RPMI8226 (cell line): ENCODE results near the gene PDRG1.
"Not testable (repeated sequence)": the region's sequence is repeated elsewhere in the genome, so short reads cannot be mapped to it uniquely, and the experiment has no call there.

Experiments used
- DNase-seq: peaks from one replicate; pipeline ENCODE4 v3.0.0-alpha.2; 2015

Gene PDRG1

GRCh38 chr20:31925631-31926030 lies 26.2 kb downstream of the PDRG1 start:
- no peak for DNase-seq

- DNase-seq: no peak
Observed at GRCh38 chr20:31924561-31924960, 27.3 kb downstream of the PDRG1 start.

- DNase-seq: no peak
Observed at GRCh38 chr20:31923388-31924331, 28.2 kb downstream of the PDRG1 start.

GRCh38 chr20:31922588-31922987 lies 29.3 kb downstream of the PDRG1 start:
- DNase-seq: no peak

- no peak for DNase-seq
Observed at GRCh38 chr20:31922181-31922580, 29.7 kb downstream of the PDRG1 start.

GRCh38 chr20:31921480-31921879 lies 30.4 kb downstream of the PDRG1 start:
- DNase-seq: not testable (repeated sequence)

GRCh38 chr20:31920275-31920855 lies 31.5 kb downstream of the PDRG1 start:
- no peak for DNase-seq

GRCh38 chr20:31919410-31920155 lies 32.3 kb downstream of the PDRG1 start:
- DNase-seq: no peak

- no peak for DNase-seq
Observed at GRCh38 chr20:31918466-31919105, 33.3 kb downstream of the PDRG1 start.

- peak; percentile 75 for DNase-seq
Observed at GRCh38 chr20:31917962-31918412, 33.9 kb downstream of the PDRG1 start.

- DNase-seq: no peak
Observed at GRCh38 chr20:31916708-31917107, 35.1 kb downstream of the PDRG1 start.

GRCh38 chr20:31915491-31916280 lies 36.2 kb downstream of the PDRG1 start:
- DNase-seq: no peak

- no peak for DNase-seq
Observed at GRCh38 chr20:31914170-31914569, 37.7 kb downstream of the PDRG1 start.

GRCh38 chr20:31913431-31914157 lies 38.3 kb downstream of the PDRG1 start:
- no peak for DNase-seq

- DNase-seq: no peak
Observed at GRCh38 chr20:31910071-31910803, 41.6 kb downstream of the PDRG1 start.

- no peak for DNase-seq
Observed at GRCh38 chr20:31909253-31910070, 42.4 kb downstream of the PDRG1 start.

- DNase-seq: no peak
Observed at GRCh38 chr20:31908424-31908823, 43.4 kb downstream of the PDRG1 start.

- DNase-seq: no peak
Observed at GRCh38 chr20:31908016-31908415, 43.8 kb downstream of the PDRG1 start.

GRCh38 chr20:31907046-31907445 lies 44.8 kb downstream of the PDRG1 start:
- DNase-seq: no peak

- DNase-seq: no peak
Observed at GRCh38 chr20:31906001-31906400, 45.8 kb downstream of the PDRG1 start.
